ENCODE data around the gene ZNG1C.
"Not testable (repeated sequence)": the region's sequence is repeated elsewhere in the genome, so short reads cannot be mapped to it uniquely, and the experiment has no call there.

DNA sequence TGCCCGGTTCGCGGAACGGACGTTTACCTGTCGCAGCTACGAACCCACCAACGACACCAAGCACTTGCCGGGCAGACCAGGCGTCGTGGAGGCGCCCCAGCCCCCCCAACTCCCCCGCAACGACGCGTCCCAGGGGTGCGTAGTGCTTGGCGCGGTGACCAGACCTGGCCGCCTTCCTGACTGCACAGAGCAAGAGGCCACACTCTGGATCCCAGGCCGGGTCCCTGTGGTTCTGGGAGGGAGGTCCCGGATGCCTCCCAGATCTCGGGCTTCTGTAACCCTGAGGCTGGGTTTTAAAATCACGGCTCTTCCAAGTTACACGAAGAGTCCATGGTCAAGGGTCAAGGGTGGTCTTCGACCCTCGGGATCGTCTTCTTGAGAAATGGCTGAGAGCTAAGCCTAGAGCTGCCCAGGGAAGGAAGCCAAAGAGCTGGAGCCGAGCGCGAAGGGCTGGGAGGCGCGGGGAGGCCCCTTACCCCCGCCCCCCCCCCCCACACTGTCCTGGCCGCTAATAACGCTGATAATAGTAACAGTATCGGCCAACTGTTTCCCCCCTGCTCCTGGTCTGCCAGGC, 64.7 kb downstream of the ZNG1C start:
- not testable (repeated sequence) for TF ChIP-seq POLR2A (IDR thresholded peaks at IDR 0.05; ENCODE audit: low read length); GATA1 (IDR thresholded peaks at IDR 0.05; ENCODE audit: low read depth, low read length)
